OCI-LY3 (cell line): ENCODE data around the gene FREY1.

ENCODE experiments used
- H2AFZ ChIP-seq: fragments of 200-600, 300-600 bp; shearing (Covaris generic); 2 replicates; pipeline ENCODE4 v1.6.0; 2014; ENCODE audit warnings: antibody characterized with exemption, low read depth, low read length
- H3K27ac ChIP-seq: fragments of 200-600, 300-600 bp; sonication (generic); 2 replicates; pipeline ENCODE4 v1.5.1; 2014; ENCODE audit warnings: mild to moderate bottlenecking, low read length, moderate library complexity, mixed read lengths
- H3K27me3 ChIP-seq: fragments of 200-600, 300-600 bp; sonication (generic); 2 replicates; pipeline ENCODE4 v1.6.1; 2014; ENCODE audit warnings: low read depth, low read length, mixed read lengths
- H3K36me3 ChIP-seq: fragments of 200-600, 300-600 bp; sonication (generic); replicated peaks from 2 replicates; pipeline ENCODE3; 2014; ENCODE audit warnings: low read depth, low read length, mixed read lengths
- H3K4me1 ChIP-seq: fragments of 300-600, 200-600 bp; sonication (generic); 2 replicates; pipeline ENCODE4 v1.6.1; 2014; ENCODE audit warnings: low read length, mixed read lengths
- H3K4me2 ChIP-seq: fragments of 200-600, 300-600 bp; sonication (generic); 2 replicates; pipeline ENCODE4 v1.6.1; 2014; ENCODE audit warnings: low read length, mixed read lengths
- H3K4me3 ChIP-seq: fragments of 300-600, 200-600 bp; sonication (generic); 2 replicates; pipeline ENCODE4 v1.5.1; 2014; ENCODE audit warnings: antibody characterized with exemption, mild to moderate bottlenecking, low read length, moderate library complexity
- H3K79me2 ChIP-seq: fragments of 300-600, 200-600 bp; shearing (Covaris generic); 2 replicates; pipeline ENCODE4 v1.6.1; 2014; ENCODE audit warnings: mild to moderate bottlenecking, low read length, mixed read lengths
- H3K9ac ChIP-seq: fragments of 300-600, 200-600 bp; shearing (Covaris generic); 2 replicates; pipeline ENCODE4 v1.6.0; 2014; ENCODE audit warnings: mild to moderate bottlenecking, low read length, moderate library complexity
- H3K9me3 ChIP-seq: fragments of 200-600, 300-600 bp; shearing (Covaris generic); 2 replicates; pipeline ENCODE4 v1.6.1; 2014; ENCODE audit warnings: low read length, mixed read lengths; ENCODE audit not compliant: insufficient read depth
- H4K20me1 ChIP-seq: fragments of 200-600, 300-600 bp; sonication (generic); 2 replicates; pipeline ENCODE4 v1.6.1; 2016; ENCODE audit warnings: low read length, mixed read lengths; ENCODE audit not compliant: insufficient read depth
- EZH2phosphoT487 ChIP-seq: fragments of 200-600 bp; shearing (Covaris generic); IDR thresholded peaks from 2 replicates; pipeline ENCODE4 v1.6.1; 2018; ENCODE audit warnings: antibody characterized with exemption, mixed run types, low read depth
- TF ChIP-seq, protein P1 (sequence below): fragments of 200-600, 300-600 bp; sonication (generic); IDR thresholded peaks from 2 replicates; pipeline ENCODE4 v1.5.1; 2014; ENCODE audit warnings: antibody characterized with exemption, low read length, low read depth

Gene FREY1

DNA sequence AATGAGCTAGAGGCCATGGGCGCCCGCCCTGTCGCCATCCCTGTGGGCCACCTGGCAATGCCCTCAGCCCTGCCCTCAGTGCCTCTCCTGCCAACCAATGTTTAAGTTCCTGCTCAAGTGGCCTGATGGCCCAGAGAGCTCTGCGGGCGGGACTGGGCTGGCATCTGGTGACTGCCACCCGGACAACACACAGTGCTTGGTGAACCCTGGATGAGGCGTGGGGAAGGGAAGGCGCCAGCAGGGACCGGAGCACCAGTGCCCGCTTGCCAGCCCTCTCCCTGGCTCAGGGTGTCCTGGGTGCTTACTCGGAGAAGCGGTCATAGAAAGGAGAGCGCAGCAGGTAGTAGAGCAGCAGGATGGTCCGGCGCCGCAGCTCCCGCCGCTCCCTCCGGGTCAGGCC is 6.4 kb upstream of the FREY1 start:
- H3K36me3 ChIP-seq, result peaks cover 11% of the 10 kb centered on the region
- no peaks in the 10 kb centered on the region for H3K9me3 ChIP-seq
- H3K9ac ChIP-seq, result no peak overlapping the region
- H3K27ac ChIP-seq, result no peak overlapping the region
- no peaks in the 10 kb centered on the region for H3K27me3 ChIP-seq
- no peak overlapping the region for H2AFZ ChIP-seq
- no peak overlapping the region for H3K4me2 ChIP-seq
- H3K79me2 ChIP-seq, result peaks cover 18% of the 10 kb centered on the region
- no peak for TF ChIP-seq EZH2phosphoT487
- TF ChIP-seq, protein P1, sequence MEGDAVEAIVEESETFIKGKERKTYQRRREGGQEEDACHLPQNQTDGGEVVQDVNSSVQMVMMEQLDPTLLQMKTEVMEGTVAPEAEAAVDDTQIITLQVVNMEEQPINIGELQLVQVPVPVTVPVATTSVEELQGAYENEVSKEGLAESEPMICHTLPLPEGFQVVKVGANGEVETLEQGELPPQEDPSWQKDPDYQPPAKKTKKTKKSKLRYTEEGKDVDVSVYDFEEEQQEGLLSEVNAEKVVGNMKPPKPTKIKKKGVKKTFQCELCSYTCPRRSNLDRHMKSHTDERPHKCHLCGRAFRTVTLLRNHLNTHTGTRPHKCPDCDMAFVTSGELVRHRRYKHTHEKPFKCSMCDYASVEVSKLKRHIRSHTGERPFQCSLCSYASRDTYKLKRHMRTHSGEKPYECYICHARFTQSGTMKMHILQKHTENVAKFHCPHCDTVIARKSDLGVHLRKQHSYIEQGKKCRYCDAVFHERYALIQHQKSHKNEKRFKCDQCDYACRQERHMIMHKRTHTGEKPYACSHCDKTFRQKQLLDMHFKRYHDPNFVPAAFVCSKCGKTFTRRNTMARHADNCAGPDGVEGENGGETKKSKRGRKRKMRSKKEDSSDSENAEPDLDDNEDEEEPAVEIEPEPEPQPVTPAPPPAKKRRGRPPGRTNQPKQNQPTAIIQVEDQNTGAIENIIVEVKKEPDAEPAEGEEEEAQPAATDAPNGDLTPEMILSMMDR, result no peak
- H3K4me3 ChIP-seq, result no peak overlapping the region
- no peaks in the 10 kb centered on the region for H4K20me1 ChIP-seq
- H3K4me1 ChIP-seq, result peaks cover 3% of the 10 kb centered on the region; the same call in 1 of the 2 replicates

DNA sequence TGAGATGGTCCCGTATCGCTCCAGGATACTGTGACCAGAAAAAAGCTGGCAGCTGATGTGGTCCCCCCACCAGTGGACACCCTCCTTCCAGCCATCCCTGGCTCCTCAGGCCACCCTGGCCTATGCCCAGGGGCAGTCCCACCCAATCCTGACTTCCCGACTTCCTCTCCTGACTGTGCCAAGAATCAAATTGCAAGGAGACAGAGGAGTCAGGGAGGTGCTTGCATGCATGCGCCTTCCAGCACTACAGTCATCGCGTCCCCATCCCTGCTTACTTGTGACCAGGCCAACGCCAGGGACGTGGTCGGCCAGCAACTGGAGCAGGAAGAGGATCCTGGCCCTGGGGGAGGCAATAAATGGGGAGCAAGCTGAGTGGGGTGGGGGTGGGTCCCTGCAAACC is 3.6 kb upstream of the FREY1 start:
- no peak overlapping the region for H2AFZ ChIP-seq
- H3K9me3 ChIP-seq, result no peaks in the 10 kb centered on the region
- peaks cover 8% of the 10 kb centered on the region for H3K36me3 ChIP-seq
- H3K4me1 ChIP-seq, result no peaks in the 10 kb centered on the region; the same call in 1 of the 2 replicates
- no peak overlapping the region for H3K4me2 ChIP-seq
- no peaks in the 10 kb centered on the region; the same call in 1 of the 2 replicates for H3K79me2 ChIP-seq
- no peaks in the 10 kb centered on the region for H3K27me3 ChIP-seq
- no peak overlapping the region for H3K4me3 ChIP-seq
- H3K27ac ChIP-seq, result no peak overlapping the region
- H3K9ac ChIP-seq, result no peak overlapping the region
- TF ChIP-seq, protein P1, result no peak
- no peaks in the 10 kb centered on the region for H4K20me1 ChIP-seq

DNA sequence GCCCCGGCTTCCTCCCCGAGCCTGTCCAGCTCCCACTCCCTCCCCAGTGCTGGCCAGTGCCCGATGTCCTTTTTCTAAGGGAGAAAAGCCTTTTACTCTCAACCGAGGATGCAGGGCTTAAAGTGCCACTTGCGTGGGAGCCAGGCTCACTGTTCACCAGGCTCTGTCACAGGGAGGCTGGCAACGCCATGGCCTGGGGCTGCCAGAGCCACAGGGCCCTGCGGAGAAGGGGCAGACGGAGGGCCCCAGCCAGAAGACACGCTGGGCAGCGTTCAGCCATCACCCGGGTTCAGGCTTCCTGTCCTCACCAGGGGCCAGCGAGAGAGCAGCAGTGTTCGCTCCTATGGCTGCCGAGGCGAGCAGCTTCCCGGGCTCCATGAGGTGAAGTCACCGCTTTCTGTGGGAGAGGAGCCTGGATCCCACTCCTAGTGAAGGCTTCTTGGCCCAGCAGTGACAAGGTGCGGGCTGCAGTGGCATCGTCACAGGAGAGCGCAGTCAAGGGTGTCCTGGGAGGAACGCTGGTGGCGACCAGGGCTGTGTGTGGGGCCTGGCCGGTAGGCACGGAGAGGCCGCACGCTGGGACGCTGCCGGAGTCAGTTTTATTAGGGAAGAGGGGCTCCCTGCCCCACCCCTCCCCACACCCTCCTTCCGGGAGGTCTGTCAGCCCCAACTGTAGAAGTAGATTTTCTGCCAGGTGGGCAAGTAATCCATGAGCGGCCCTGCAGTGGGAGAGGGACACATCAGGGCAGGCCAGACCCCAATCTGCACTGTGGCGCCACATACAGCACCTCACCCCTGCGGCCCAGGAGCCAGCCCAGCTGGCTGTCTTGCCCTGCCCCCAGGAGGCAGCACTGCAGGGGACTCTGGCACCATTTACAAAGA is 2.8 kb upstream of the FREY1 start:
- Histone ChIP-seq H3K36me3 (peaks cover 6% of the 10 kb centered on the region), H3K9ac (no peak overlapping the region), H3K9me3 (no peaks in the 10 kb centered on the region), H3K4me1 (no peaks in the 10 kb centered on the region; the same call in 1 of the 2 replicates), H3K27me3 (no peaks in the 10 kb centered on the region), H3K79me2 (no peaks in the 10 kb centered on the region), H3K4me2 (no peak overlapping the region), H2AFZ (no peak overlapping the region), H4K20me1 (no peaks in the 10 kb centered on the region), H3K27ac (no peak overlapping the region), H3K4me3 (no peak overlapping the region)
- TF ChIP-seq EZH2phosphoT487, result no peak
- TF ChIP-seq, protein P1, result no peak

DNA sequence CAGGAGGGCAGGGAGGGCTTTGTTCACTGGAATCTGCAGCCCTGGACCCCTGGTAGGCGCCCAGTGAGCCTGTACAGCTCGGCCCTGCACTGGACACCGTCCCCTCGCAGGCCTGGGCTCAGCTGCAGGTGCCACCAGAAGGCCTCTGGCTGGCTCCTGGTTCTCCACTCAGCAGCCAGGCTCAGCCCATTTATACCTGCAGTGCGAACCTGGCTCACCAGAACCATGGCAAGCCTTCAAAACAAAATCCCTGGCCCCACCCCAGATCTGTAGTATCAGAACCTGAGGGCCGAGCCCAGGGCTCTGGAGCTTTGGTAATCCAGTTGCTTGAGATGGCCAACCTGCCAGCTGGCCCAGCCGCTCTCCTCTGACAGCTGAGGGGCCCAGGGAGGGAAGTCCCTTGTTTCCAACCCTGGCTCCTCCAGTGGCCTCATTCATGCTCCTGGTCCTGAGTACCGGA is 870 bp upstream of the FREY1 start:
- Histone ChIP-seq H3K27ac (no peak overlapping the region), H3K9me3 (no peaks in the 10 kb centered on the region), H3K36me3 (no peaks in the 10 kb centered on the region), H3K4me1 (no peaks in the 10 kb centered on the region; the same call in 1 of the 2 replicates), H3K9ac (no peak overlapping the region), H3K4me2 (no peak overlapping the region), H2AFZ (no peak overlapping the region), H3K79me2 (no peaks in the 10 kb centered on the region), H3K4me3 (no peak overlapping the region), H3K27me3 (no peaks in the 10 kb centered on the region), H4K20me1 (no peaks in the 10 kb centered on the region)
- TF ChIP-seq, protein P1, result no peak
- no peak for TF ChIP-seq EZH2phosphoT487
